ENCODE measurements around the gene NRCAM.
A peak's percentile ranks its signal among the peaks of the same experiment; 100 is the strongest.

Gene NRCAM

GRCh38 chr7:108322046-108322445 lies 134.2 kb downstream of the NRCAM start:
- no peak overlapping the region for H3K4me3 ChIP-seq (ENCODE audit: low read length)
- DNase-seq (ENCODE audit: low read depth), result no peak
- no peak for TF ChIP-seq CTCF (conservative IDR thresholded peaks at IDR 0.05; ENCODE audit: low read length)

GRCh38 chr7:108321359-108321758 lies 134.9 kb downstream of the NRCAM start:
- H3K4me3 ChIP-seq (ENCODE audit: low read length), result no peak overlapping the region
- no peak for DNase-seq (ENCODE audit: low read depth)
- no peak for TF ChIP-seq CTCF (conservative IDR thresholded peaks at IDR 0.05; ENCODE audit: low read length)

DNA sequence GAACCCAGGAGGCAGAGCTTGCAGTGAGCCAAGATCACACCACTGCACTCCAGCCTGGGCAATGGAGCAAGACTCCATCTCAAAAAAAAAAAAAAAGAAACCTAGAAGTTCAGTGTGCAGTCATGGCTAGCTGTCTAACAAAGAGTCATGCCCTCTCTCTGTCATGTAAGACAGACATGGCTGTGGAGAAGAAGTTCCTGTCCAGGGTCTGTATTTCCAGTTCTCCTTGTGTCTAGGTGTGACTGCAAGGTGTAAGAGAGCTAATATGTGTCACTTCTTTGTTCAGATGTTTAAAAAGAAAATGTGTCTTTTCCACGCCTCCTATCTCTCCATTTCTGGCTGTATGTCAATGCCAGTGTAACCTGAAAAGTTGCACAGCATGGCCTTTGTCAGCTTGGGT lies 139.5 kb downstream of the NRCAM start:
- no peak for DNase-seq (ENCODE audit: low read depth)
- H3K4me3 ChIP-seq (ENCODE audit: low read length), result no peak overlapping the region
- no peak for TF ChIP-seq CTCF (conservative IDR thresholded peaks at IDR 0.05; ENCODE audit: low read length)

DNA sequence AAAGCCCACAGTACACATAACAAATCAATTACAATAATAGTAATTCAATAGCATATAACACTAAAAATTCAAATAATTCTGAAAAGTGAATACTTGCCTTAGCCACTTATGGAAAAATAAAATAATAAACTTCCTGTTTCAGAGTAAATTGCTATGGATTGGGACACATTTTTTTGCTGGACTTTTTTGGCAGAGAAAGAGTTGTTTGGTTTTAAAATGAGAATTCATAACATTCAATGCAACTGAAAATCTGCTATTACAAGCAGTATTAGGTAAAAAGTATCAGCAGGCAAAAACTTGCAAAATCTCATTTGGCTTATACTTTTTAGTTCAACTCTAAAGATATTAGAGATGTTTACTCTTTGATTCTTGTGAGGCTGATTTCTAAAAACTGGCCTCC lies 141.7 kb downstream of the NRCAM start:
- no peak overlapping the region for H3K4me3 ChIP-seq (ENCODE audit: low read length)
- no peak for TF ChIP-seq CTCF (conservative IDR thresholded peaks at IDR 0.05; ENCODE audit: low read length)
- DNase-seq (ENCODE audit: low read depth), result no peak

DNA sequence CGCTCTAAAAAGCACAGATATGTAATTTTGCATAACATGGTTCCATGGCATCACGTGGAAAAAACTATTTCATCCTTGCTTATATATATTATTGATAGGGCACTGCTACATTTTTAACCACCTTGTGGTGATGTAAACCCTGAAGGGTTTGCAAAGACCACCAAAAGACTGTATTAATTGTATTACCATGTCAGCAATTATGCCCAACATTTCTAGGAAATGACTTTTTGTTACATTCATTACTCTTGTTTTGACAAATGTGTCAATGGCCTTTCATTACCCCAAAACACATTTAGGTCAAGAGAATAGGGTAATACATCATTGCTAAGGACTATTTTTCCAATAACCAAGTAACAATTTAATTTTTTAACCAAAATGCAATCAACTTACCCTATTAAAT lies 142.2 kb downstream of the NRCAM start:
- no peak for TF ChIP-seq CTCF (conservative IDR thresholded peaks at IDR 0.05; ENCODE audit: low read length)
- H3K4me3 ChIP-seq (ENCODE audit: low read length), result no peak overlapping the region
- DNase-seq (ENCODE audit: low read depth), result no peak

- H3K4me3 ChIP-seq (ENCODE audit: low read length), result no peak overlapping the region
- no peak for DNase-seq (ENCODE audit: low read depth)
- TF ChIP-seq CTCF (conservative IDR thresholded peaks at IDR 0.05; ENCODE audit: low read length), result no peak
Measured at GRCh38 chr7:108313086-108313485, 143.2 kb downstream of the NRCAM start.

DNA sequence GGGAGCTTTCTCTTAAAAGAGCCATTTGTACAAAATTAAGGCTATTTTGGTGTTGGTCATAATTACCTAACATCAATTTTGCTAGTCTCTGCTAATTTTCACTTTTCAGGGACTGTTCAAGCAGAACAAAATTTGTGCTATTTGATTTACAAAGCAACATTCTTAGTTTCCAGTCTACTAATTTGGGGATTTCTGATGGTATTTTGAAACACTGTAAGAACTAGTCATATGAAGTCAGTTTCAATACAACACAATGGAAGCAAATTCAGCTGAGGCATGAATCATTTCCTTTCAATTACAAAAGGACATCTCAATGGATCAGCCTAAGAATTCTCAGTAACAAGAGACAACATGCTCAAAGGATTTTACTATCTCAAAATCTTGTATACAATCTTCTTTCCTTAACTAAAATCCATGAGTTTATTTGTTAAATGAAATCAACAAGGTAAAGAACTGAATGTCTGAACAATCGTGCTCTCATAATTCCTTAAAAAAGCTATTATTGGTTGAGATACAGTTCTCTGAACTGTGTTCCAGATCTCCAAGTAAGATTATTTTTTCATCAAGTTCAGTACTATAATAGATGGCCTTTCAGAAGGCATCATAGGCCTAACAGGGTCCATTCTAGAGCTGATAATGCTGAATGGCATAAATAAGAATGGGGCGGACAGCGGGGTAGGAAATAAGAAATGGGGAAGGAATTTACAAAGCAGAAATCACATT lies 144.6 kb downstream of the NRCAM start:
- no peak for TF ChIP-seq CTCF (conservative IDR thresholded peaks at IDR 0.05; ENCODE audit: low read length)
- no peak overlapping the region for H3K4me3 ChIP-seq (ENCODE audit: low read length)
- peak; percentile 23 for DNase-seq (ENCODE audit: low read depth)
